Parathyroid adenoma (tissue), 2 donors: Measurements from ENCODE around the gene NQO2.

Experiments used
- H2AFZ ChIP-seq: fragments of 300-600 bp; sonication (generic); one replicate; pipeline ENCODE4 v1.7.0; 2017; ENCODE audit warnings: antibody characterized with exemption, mild to moderate bottlenecking
- H3K27ac ChIP-seq: fragments of 300-600 bp; sonication (generic); one replicate; pipeline ENCODE4 v1.7.0; 2017
- H3K27me3 ChIP-seq: fragments of 300-600 bp; sonication (generic); one replicate; pipeline ENCODE4 v1.7.0; 2017; ENCODE audit warnings: low read length; ENCODE audit not compliant: control insufficient read depth, insufficient read depth
- H3K36me3 ChIP-seq: fragments of 300-600 bp; sonication (generic); one replicate; pipeline ENCODE4 v1.7.0; 2017; ENCODE audit warnings: low read length; ENCODE audit not compliant: control insufficient read depth, insufficient read depth
- H3K4me1 ChIP-seq: fragments of 300-600 bp; sonication (generic); one replicate; pipeline ENCODE4 v1.7.0; 2017; ENCODE audit warnings: control low read depth
- H3K4me2 ChIP-seq: fragments of 300-600 bp; sonication (generic); one replicate; pipeline ENCODE4 v1.7.0; 2017; ENCODE audit warnings: low read length
- H3K4me3 ChIP-seq: fragments of 300-600 bp; sonication (generic); one replicate; pipeline ENCODE4 v1.7.0; 2017; ENCODE audit warnings: low read depth, low read length
- H3K79me2 ChIP-seq: fragments of 300-600 bp; sonication (generic); one replicate; pipeline ENCODE4 v1.7.0; 2017; ENCODE audit warnings: control low read depth
- H3K9ac ChIP-seq: fragments of 300-600 bp; sonication (generic); one replicate; pipeline ENCODE4 v1.7.0; 2017; ENCODE audit warnings: mild to moderate bottlenecking
- H3K9me3 ChIP-seq: fragments of 300-600 bp; sonication (generic); one replicate; pipeline ENCODE4 v1.7.0; 2017; ENCODE audit warnings: low read length; ENCODE audit not compliant: control insufficient read depth
- TF ChIP-seq, protein P1 (sequence below): fragments of 300-600 bp; sonication (generic); IDR thresholded peaks from one replicate; pipeline ENCODE4 v1.7.0; 2017; ENCODE audit warnings: antibody characterized with exemption, mild to moderate bottlenecking
- donor health status: primary hyperparathyroidism.

Gene NQO2

GRCh38 chr6:2976571-2977085 lies 23.1 kb upstream of the NQO2 start:
- no peaks in the 10 kb centered on the region for H3K36me3 ChIP-seq
- no peaks in the 10 kb centered on the region for H3K27me3 ChIP-seq
- H3K79me2 ChIP-seq: peaks cover 2% of the 10 kb centered on the region
- H3K9ac ChIP-seq: no peak overlapping the region
- H3K4me1 ChIP-seq: peaks cover 37% of the 10 kb centered on the region
- H3K27ac ChIP-seq: no peak overlapping the region
- H3K4me3 ChIP-seq: no peak overlapping the region
- H3K9me3 ChIP-seq: no peaks in the 10 kb centered on the region
- TF ChIP-seq, protein P1, sequence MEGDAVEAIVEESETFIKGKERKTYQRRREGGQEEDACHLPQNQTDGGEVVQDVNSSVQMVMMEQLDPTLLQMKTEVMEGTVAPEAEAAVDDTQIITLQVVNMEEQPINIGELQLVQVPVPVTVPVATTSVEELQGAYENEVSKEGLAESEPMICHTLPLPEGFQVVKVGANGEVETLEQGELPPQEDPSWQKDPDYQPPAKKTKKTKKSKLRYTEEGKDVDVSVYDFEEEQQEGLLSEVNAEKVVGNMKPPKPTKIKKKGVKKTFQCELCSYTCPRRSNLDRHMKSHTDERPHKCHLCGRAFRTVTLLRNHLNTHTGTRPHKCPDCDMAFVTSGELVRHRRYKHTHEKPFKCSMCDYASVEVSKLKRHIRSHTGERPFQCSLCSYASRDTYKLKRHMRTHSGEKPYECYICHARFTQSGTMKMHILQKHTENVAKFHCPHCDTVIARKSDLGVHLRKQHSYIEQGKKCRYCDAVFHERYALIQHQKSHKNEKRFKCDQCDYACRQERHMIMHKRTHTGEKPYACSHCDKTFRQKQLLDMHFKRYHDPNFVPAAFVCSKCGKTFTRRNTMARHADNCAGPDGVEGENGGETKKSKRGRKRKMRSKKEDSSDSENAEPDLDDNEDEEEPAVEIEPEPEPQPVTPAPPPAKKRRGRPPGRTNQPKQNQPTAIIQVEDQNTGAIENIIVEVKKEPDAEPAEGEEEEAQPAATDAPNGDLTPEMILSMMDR: no peak
- H2AFZ ChIP-seq: peak overlapping the region; percentile 18
- no peak overlapping the region for H3K4me2 ChIP-seq

GRCh38 chr6:2977290-2977689 lies 22.4 kb upstream of the NQO2 start:
- Histone ChIP-seq H3K4me2 (no peak overlapping the region), H3K4me3 (no peak overlapping the region), H3K27ac (no peak overlapping the region), H2AFZ (peak overlapping the region; percentile 52), H3K9me3 (no peaks in the 10 kb centered on the region), H3K36me3 (no peaks in the 10 kb centered on the region), H3K9ac (no peak overlapping the region), H3K79me2 (peaks cover 2% of the 10 kb centered on the region), H3K27me3 (no peaks in the 10 kb centered on the region), H3K4me1 (peaks cover 40% of the 10 kb centered on the region)
- TF ChIP-seq, protein P1: no peak

DNA sequence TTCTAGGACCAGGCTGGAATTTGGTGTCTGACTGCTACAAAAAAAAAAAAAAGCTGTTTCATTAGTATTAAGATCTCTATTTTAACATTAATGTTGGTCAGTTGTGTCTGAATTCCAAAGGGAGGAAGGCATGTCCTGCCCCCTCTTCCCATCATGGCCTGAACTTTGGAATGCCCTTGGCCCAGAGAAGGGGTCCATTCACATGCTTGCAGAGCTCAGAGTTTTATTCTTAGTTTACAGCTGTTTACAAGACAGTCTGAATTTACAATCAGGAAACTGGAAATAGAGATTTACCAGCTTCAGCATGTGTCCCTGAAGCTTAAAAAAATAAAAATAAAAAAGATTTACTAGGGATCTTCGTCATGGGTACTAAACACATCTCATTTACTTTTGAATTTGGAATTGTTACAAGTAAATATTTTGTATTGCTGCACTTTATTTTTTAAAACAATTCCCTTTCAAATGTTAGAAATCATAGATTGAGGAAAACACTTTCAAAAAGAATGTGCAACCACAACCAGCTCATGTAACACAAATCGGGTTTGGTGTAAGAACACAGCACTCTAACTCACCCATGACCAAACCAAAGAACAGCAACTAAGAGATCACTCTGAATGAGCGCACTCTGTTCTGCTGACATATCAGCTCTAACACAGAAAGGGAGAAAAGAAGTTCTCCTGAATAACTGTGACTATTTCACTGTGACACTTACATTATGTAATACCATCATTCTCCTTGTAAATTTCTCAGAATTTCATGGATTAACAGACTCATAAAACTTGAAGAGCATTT lies 21.7 kb upstream of the NQO2 start:
- H3K4me1 ChIP-seq: peaks cover 43% of the 10 kb centered on the region
- TF ChIP-seq, protein P1: no peak
- peak overlapping the region; percentile 6 for H3K4me3 ChIP-seq
- H2AFZ ChIP-seq: peak overlapping the region; percentile 52
- peak overlapping the region; percentile 52 for H3K27ac ChIP-seq
- no peaks in the 10 kb centered on the region for H3K36me3 ChIP-seq
- H3K27me3 ChIP-seq: no peaks in the 10 kb centered on the region
- H3K9me3 ChIP-seq: no peaks in the 10 kb centered on the region
- H3K9ac ChIP-seq: no peak overlapping the region
- H3K4me2 ChIP-seq: peak overlapping the region; percentile 34
- peaks cover 2% of the 10 kb centered on the region for H3K79me2 ChIP-seq

DNA sequence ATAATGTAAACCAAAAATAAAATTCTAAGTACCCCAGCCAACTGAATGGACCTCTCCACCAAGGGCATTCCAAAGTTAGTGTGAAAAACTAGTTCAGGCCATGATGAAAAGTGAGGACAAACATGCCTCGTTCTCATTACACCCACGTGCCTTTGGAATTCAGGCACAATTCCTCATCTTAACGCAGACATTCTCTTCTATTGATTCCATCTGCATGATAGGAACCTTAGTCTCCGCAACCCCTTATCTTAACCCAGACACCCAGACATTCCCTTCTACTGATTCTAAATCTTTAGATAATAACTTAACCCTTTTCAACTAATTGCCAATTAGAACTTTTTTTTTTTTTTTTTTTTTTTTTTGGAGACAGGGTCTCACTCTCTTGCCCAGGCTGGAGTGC lies 20.8 kb upstream of the NQO2 start:
- TF ChIP-seq, protein P1: no peak
- Histone ChIP-seq H3K9ac (no peak overlapping the region), H3K9me3 (no peaks in the 10 kb centered on the region), H3K79me2 (peaks cover 2% of the 10 kb centered on the region), H2AFZ (peak overlapping the region; percentile 0), H3K4me2 (no peak overlapping the region), H3K36me3 (no peaks in the 10 kb centered on the region), H3K27ac (peak overlapping the region; percentile 52), H3K4me3 (no peak overlapping the region), H3K27me3 (no peaks in the 10 kb centered on the region), H3K4me1 (peaks cover 43% of the 10 kb centered on the region)
